ENCODE data around the gene LSM14B. TPM values are rescaled to one million over a fixed set of nuclear protein-coding genes. Genes with fewer than 3 reads are reported as not detected.

LSM14B gene
- 24.8 and 31.8 TPM in 2 replicates for total RNA-seq

GRCh38 chr20:62121776-62122653, at the start of gene LSM14B:
Gene LSM14B, plus strand, starts transcription at chr20:62122475. Its CDS starts 192 bp downstream, at chr20:62122667.

GRCh38 chr20:62143081-62143956, 21.0 kb downstream of the LSM14B start, which contains the start of the genes PSMA7 and SS18L1:
Gene PSMA7, minus strand, starts transcription at chr20:62143394. Its CDS starts 91 bp downstream, at chr20:62143303.
Gene SS18L1, plus strand, starts transcription at chr20:62143769. Its CDS starts 52 bp downstream, at chr20:62143821.

GRCh38 chr20:62182469-62183425, 60.5 kb downstream of the LSM14B start, which contains the start of gene MTG2:
Gene MTG2, plus strand, starts transcription at chr20:62183028. Its CDS starts 10,393 bp downstream, at chr20:62193421.

Other genes starting within 250 kb of the LSM14B start
- 2.4 and 9.9 TPM in 2 replicates for gene TAF4, start 56.6 kb upstream of the LSM14B start, total RNA-seq
- gene PSMA7, start 20.9 kb downstream of the LSM14B start, total RNA-seq, result 407 and 459 TPM in 2 replicates
- gene SS18L1, start 21.3 kb downstream of the LSM14B start, total RNA-seq, result 6.2 and 16.7 TPM in 2 replicates
- gene MTG2, start 60.6 kb downstream of the LSM14B start, total RNA-seq, result 9.4 and 17.1 TPM in 2 replicates
- not detected in 2 replicates for gene HRH3, start 97.8 kb downstream of the LSM14B start, total RNA-seq
- gene OSBPL2, start 116.0 kb downstream of the LSM14B start, total RNA-seq, result 17.6 and 37.1 TPM in 2 replicates
- 104 and 109 TPM in 2 replicates for gene ADRM1, start 180.5 kb downstream of the LSM14B start, total RNA-seq
- 65.6 and 72.9 TPM in 2 replicates for gene LAMA5, start 244.8 kb downstream of the LSM14B start, total RNA-seq

Measured in bladder microvascular endothelial cell (primary cell).